NCI-H524 (cell line): ENCODE results near the gene PLA2G4D.

ENCODE experiments used
- DNase-seq, 2 experiments: peaks; one replicate each; lab custom pipeline; 2025; lab: John Stamatoyannopoulos, UW

The PLA2G4D gene

DNA sequence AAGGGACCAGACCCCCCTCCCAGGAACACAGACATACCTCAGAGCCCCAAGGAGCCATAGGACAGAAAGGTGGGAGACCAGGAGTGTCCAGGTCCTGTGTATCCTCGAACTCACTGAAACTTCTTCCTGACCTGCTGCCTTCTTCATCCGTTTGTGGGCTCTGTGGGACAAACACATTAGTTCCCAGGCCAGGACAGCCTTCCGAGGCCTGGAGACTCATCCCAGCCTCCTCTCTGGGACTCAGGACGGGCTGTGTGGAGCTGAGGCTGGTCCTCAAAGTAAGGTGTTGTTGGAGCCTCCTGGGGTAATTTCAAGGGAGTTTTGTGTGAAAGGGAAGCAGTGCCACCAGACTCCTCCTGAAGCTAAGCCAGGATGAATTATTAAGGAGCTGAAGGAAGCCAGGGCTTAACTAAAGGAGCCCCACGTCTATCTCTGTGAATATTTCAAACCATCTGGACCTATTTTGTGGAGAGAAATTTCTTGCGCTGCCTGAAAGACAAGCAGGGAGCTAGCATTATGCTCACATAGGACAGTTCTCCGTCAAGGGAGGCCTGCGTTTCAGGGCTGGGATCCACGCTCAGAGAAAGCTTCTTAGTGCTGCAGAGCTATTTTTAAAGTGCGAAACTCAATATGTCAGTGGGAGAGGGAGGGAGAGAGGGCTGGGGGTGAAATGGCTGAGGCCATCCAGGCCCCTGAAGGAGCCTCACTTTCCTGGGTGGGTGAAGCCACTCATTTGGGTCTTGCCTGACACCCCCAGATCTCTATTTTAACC lies 43.7 kb downstream of the PLA2G4D start:
- DNase-seq = peak in 1 of 2 experiments; percentile 36

DNA sequence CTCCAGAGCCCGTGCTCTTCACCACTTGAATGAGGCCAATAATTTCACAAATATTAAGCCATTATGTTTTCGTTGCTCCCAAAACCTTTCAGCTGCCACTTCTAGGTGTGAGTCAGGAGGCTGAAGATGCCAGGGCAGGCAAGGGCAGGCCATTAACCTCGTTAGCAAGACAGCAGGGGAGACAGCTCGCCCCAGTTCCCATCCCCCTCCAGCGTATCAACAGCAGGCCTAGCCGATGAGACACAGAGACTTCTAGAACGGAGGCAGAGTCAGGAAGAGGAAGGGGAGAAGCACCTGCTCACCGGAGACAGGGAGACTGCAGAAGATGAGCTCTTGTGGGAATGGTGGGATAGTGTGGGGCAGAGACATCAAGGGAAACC lies 45.6 kb downstream of the PLA2G4D start:
- DNase-seq = no peak

GRCh38 chr15:42048080-42048820 lies 46.1 kb downstream of the PLA2G4D start:
- DNase-seq = no peak

DNA sequence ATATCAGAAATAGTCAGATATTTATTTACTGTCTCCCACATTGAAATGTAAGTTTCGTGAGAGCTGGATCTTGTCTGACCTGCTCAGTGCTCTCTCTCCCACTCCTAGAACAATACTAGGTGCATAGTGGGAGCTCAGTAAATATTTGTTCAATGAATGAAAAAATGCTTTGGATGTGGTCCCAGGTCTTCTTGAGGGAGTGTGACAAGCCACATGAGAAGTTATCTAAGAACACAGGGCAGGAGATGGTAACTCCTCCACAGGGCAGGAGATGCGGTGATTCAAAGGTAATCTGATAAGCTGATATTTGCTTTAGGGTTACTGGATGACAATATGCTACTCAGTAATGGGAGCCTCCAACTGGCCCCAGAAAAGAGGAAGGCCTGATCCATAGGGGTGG lies 47.8 kb downstream of the PLA2G4D start:
- no peak for DNase-seq

DNA sequence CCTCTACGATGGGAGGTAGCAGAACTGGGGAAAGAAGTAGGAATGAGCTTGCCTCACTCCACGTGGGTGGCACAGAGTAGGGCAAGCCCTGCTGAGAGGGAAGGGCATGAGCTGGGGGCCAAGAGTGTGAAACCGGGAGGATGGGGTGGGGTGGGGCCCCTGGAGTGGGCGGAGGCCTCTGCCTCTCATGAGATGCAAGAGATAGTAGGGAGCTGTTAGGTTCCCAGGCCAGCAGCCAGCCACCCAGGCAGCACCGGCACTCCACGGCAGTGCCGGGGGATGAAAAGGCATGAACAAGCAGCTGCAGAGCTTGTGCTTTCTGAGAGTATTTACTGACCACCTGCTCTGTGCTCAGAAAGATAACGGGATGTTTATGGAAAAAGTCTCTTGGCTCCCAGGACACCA lies 49.1 kb downstream of the PLA2G4D start:
- no peak for DNase-seq

DNA sequence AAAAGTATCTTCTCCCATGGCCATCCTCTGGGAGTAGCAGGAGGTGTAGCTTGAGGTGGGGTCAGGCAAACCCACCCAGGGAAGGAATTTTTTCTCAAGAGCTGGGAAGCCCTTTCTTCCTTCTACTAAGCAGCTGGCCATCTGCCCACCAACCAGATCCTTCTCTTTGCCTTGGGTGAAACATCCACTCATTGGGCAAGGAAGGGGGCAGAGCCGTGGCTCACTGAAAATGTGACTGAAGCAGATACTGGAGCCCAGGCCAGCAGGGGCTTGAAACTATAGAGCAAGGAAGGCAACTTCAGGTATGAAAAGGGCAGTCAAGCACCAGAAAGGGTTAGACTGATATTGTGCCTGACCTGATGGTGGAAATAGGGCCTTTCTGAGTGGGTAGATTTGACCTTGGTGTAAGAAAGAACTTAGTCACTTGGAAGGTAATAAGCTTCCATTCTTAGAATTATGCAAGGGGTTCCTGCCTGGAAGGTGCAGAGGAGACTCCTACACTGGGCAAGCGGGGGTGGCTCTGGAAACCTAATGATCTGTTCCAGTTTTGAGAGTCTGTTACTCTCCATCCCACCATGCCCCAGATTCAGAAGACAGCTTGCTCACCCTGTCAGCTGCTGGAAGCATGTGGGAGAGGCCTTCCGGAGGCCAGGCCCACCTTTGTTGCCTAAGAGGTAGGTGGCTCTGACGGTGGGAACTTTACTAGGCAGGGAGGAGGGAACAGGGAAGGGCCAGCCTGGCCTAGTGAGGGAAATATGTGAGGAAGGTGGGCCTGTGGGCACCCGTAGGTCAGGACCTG lies 51.6 kb downstream of the PLA2G4D start:
- no peak for DNase-seq

DNA sequence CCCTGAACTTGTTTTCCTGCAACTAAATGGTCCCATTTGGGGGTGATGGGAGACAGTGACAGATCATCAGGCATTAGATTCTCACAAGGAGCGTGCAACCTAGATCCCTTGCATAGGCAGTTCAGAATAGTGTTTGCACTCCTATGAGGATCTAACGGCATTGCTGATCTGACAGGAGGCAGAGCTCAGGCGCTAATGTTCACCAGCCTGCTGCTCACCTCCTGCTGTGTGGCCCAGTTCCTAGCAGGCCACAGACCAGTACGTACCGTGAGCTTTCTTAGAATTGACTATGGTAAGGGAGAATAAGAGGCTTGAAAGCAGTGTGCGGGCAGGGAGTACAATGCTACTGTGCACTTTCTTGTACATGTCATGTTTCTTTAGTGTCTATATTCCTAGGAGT lies 56.0 kb downstream of the PLA2G4D start:
- no peak for DNase-seq

- peak in 1 of 2 experiments; percentile 37 for DNase-seq
Observed at GRCh38 chr15:42037656-42038055, 56.7 kb downstream of the PLA2G4D start.

- DNase-seq = no peak
Observed at GRCh38 chr15:42036966-42037365, 57.4 kb downstream of the PLA2G4D start.

GRCh38 chr15:42036112-42036905 lies 58.1 kb downstream of the PLA2G4D start:
- DNase-seq = peak in 1 of 2 experiments; percentile 10

DNA sequence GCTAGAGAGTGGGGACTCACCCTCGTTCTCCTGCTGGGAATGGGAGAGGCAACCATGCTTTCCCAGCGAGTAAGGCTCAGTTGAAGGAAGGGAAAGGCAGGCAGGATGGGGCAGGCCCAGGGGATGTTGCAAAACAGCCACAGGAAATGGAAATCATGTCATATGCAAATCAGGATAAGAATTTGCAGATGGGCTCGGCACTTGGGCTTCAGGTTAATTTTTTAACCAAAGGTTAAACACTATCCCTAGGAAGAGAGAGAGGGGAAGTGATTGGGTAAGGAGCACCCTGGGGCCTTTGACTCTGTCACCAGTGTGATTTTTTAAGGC lies 59.0 kb downstream of the PLA2G4D start:
- DNase-seq = no peak

DNA sequence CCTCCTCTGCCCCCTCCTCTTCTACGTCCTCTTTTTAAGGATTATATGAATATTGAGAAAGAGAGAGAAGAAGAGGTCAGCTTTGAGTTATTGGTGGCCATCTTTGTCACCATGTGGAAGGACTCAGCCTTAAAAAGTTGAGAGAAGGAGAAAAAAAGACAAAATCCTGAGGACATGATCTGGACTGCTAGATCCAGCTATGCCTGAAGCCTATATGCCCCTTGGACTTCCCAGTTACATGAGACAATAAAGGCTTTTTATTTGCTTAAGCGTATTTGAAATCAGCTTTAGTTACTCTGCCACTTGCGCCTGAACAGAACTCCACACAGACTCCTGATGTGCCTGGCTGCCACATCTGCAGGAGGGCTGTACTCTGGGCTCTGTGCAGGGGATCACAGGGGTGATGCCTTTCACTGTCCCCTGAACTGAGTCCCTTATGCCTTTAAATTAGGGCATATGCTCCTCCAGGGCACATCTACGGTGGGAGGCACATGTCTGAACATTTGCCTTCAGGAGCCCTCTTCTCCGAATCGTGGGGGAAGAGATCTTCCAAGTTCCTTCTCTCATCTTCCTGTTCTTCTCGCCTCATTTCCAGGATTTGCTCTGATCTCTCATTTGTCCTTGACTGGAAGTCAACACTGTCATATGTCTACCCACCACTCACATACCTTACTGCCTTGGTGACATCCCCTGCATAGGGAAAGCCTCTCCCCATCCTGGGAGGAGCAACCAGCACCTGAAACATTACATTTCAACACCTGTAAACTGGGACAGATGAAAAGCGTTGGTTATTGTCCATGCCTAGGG lies 59.5 kb downstream of the PLA2G4D start:
- DNase-seq = no peak

DNA sequence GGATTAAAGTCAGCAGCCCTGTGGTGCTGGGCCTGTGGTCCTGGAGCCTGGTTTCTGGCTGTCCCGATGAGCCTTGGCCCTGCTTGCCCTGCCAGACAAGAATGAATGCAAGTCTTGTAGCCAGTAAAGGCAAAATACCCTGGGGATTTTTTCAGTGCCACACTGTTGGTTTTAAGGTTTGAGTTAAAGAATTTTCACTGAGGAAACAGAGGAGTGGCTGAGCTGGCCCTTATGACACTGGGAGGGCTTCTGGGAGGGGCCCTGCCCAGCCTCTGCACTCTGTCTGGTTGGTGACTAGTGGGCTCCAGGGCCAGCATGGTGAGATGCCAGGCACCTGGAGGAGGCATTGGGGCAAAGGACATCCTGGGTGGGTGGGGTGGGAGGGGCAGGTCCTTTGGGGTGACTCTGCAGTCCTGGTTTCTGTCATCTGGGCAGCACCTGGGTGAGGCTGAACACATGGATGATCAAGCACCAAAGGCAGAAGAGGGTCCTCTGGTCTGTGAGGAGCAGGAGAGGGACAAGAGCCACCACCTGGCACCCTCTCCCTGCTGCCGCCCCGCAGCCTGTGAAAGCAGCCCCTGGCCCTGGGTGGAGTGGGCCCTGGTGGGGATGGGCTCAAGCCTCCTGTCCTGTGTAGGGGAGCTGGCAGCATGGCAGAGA lies 61.0 kb downstream of the PLA2G4D start:
- no peak for DNase-seq

DNA sequence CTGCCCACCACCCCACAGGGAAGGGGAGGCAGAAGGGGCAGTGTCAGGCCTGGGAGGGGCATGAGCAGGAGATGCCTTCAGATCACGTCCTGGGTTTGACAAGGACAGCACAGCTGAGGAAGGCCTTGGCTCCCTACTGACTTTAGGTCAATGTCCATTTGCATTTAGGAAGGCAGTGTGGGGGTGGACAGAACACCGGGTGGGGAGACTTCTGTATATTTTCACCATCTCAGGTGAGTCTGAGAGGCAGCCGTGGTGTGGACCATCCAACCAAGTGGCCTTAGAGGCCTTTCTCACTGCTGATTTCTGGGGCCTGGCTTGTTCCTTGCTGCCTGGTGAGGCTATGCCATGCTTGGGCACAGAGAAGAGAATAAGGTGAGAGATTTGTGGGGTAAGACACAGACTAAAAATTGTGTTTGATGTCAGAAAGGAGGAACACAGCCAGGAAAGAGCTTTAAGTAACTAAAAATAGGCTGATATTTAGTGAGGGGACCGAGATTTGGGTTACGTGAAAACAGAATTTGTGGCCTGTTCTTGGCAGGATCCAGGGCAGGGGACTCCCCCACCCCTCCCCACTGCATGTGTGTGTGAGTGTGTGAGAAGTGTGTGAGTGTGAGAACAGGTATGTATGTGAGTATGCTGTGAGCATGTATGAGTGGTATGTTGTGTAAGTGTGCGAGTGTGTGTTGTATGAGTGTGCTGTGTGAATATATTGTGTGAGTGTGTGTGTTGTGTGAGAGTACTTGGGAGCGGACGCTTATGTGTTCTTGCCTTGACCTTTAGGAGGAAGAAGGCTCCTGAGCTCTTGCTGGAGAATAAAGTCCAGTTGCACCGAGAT lies 61.8 kb downstream of the PLA2G4D start:
- DNase-seq = no peak

- no peak for DNase-seq
Observed at GRCh38 chr15:42031198-42031915, 63.0 kb downstream of the PLA2G4D start.

GRCh38 chr15:42027521-42027920 lies 66.8 kb downstream of the PLA2G4D start:
- no peak for DNase-seq

DNA sequence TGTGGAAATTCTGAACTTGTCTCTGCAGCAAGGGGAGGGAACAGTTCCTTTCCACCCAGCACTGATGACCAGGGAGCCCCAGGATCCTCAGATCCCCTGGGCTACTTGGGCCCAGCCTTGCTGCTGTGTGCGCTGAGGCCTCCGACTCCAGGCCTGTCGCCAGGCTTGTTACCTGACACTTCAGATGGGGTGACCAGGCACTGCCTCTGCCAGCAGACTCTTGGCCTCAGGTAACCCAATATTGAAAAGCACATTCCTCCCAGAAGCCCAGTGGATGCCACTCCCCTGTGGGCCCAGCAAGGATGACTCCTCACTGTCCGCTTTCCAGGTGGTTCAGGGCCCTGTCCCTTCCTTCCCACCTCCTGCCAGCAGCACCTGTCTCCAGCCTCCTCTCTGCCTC lies 70.1 kb downstream of the PLA2G4D start:
- DNase-seq = no peak

GRCh38 chr15:42021593-42021992 lies 72.8 kb downstream of the PLA2G4D start:
- DNase-seq = no peak

DNA sequence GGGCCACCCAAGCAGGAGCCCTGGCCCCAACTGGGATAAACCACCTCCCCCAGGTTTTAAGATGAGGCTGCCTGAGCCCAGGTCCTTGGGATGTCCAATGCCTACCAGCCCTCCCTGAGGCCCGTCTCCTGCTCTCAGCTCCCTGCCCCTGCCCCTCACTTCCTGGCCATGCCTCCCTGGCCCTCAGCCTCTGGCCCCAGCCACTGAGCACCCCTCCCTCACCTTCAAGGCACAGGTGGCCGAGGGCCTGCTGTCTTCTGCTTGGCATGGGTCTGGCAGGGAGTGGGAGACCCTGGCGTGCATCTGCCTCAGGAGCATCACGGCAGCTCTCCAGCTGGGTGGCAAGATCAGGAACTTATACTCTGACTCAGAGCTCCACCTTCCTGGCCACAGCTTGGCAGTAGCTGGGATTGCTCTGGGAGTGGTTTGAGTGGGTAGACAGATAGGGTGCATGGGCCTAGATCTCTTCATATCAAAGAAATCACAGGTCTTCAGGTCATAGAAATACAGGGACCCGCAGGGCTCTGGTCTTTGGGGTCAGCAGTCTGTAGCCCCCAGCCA lies 73.6 kb downstream of the PLA2G4D start, which contains the start of gene PLA2G4E:
TSS of gene PLA2G4E (minus strand) at position 330 of the 561 bp plus-strand sequence. CDS start at position 318, 12 bp downstream.
- no peak for DNase-seq
